Germinal center (tissue), 1 donor: Measurements from ENCODE around the gene CACNB4.
"Not testable (repeated sequence)": the region's sequence is repeated elsewhere in the genome, so short reads cannot be mapped to it uniquely, and the experiment has no call there.

Experiments used
- DNase-seq: peaks from one replicate; pipeline ENCODE4 v3.0.0; 2012; ENCODE audit warnings: mixed read lengths, low spot score

CACNB4 gene

GRCh38 chr2:152019732-152020131, 79.1 kb downstream of the CACNB4 start:
- no peak for DNase-seq

GRCh38 chr2:152016181-152017120, 82.4 kb downstream of the CACNB4 start:
- DNase-seq: no peak

GRCh38 chr2:152015552-152015951, 83.3 kb downstream of the CACNB4 start:
- DNase-seq: no peak

GRCh38 chr2:152012697-152013096, 86.1 kb downstream of the CACNB4 start:
- DNase-seq: no peak

GRCh38 chr2:152011724-152012123, 87.1 kb downstream of the CACNB4 start:
- DNase-seq: no peak

GRCh38 chr2:152005607-152006006, 93.2 kb downstream of the CACNB4 start:
- DNase-seq: no peak

- DNase-seq: not testable (repeated sequence)
Observed at GRCh38 chr2:152003283-152003682, 95.6 kb downstream of the CACNB4 start.

GRCh38 chr2:151999053-151999452, 99.8 kb downstream of the CACNB4 start:
- peak; percentile 66 for DNase-seq

- DNase-seq: no peak
Observed at GRCh38 chr2:151996243-151997003, 102.4 kb downstream of the CACNB4 start.

- no peak for DNase-seq
Observed at GRCh38 chr2:151995161-151995557, 103.7 kb downstream of the CACNB4 start.

GRCh38 chr2:151994178-151994577, 104.7 kb downstream of the CACNB4 start:
- not testable (repeated sequence) for DNase-seq

- DNase-seq: no peak
Observed at GRCh38 chr2:151991010-151991409, 107.8 kb downstream of the CACNB4 start.

- DNase-seq: no peak
Observed at GRCh38 chr2:151989378-151989777, 109.5 kb downstream of the CACNB4 start.

GRCh38 chr2:151987484-151987883, 111.4 kb downstream of the CACNB4 start:
- no peak for DNase-seq

- DNase-seq: no peak
Observed at GRCh38 chr2:151984424-151985083, 114.3 kb downstream of the CACNB4 start.

GRCh38 chr2:151983221-151983620, 115.6 kb downstream of the CACNB4 start:
- no peak for DNase-seq

GRCh38 chr2:151981886-151982285, 117.0 kb downstream of the CACNB4 start:
- no peak for DNase-seq

GRCh38 chr2:151979694-151980093, 119.2 kb downstream of the CACNB4 start:
- no peak for DNase-seq

GRCh38 chr2:151978709-151979108, 120.1 kb downstream of the CACNB4 start:
- no peak for DNase-seq

GRCh38 chr2:151977631-151978030, 121.2 kb downstream of the CACNB4 start:
- DNase-seq: no peak

GRCh38 chr2:151976945-151977353, 121.9 kb downstream of the CACNB4 start:
- no peak for DNase-seq
